ENCODE data around the gene SFTPB.

- no peak for TF ChIP-seq CTCF (IDR thresholded peaks at IDR 0.05)
- no peak for TF ChIP-seq POLR2A (IDR thresholded peaks at IDR 0.05)
- no peak for TF ChIP-seq POLR2AphosphoS5 (IDR thresholded peaks at IDR 0.05)
Observed at GRCh38 chr2:85716346-85716914, 48.4 kb upstream of the SFTPB start.
